ENCODE results near the gene DAB2.
A peak's percentile ranks its signal among the peaks of the same experiment; 100 is the strongest.

DAB2 gene

DNA sequence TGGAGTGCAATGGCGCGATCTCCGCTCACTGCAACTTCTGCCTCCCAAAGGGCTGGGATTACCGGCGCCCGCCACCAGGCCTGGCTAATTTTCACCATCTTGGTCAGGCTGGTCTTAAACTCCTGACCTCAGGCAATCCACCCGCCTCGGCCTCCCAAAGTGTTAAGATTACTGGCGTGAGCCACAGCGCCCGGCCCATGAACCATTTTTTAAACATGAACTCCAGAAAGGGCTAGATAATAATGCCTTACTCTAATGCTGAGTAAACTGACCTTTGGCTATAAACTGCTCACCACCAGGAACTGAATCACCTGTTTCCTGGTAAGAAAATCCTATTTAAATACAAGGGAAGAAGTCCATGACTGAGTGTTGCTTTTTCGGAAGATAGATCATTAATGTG, 23.2 kb upstream of the DAB2 start:
- DNase-seq (ENCODE audit: low spot score), result no peak

- no peak for DNase-seq (ENCODE audit: low spot score)
Observed at GRCh38 chr5:39447059-39447458, 22.3 kb upstream of the DAB2 start.

DNA sequence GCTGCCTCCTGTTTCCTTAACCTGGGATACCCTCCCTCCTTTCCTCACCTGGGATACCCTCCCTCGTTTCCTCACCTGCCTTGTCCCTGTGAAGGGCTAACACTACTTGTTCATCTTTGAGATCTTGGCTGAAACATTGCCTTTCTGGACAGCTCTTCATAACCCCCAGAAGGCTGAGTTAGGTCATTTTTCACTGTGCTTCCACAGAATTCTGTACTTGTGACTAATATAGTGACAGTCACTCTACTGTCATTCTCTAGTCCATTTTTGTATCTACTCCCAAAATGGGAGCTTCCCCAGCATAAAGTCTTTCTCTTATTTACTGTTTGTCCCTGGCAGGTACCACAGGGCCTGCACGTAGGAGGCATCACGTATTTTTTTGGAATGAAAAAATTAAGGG, 21.5 kb upstream of the DAB2 start:
- DNase-seq (ENCODE audit: low spot score), result peak; percentile 26

GRCh38 chr5:39443911-39444310, 19.1 kb upstream of the DAB2 start:
- no peak for DNase-seq (ENCODE audit: low spot score)

GRCh38 chr5:39442991-39443390, 18.2 kb upstream of the DAB2 start:
- no peak for DNase-seq (ENCODE audit: low spot score)

- DNase-seq (ENCODE audit: low spot score), result no peak
Observed at GRCh38 chr5:39441838-39442237, 17.1 kb upstream of the DAB2 start.

GRCh38 chr5:39440958-39441624, 16.3 kb upstream of the DAB2 start:
- peak; percentile 42 for DNase-seq (ENCODE audit: low spot score)

DNA sequence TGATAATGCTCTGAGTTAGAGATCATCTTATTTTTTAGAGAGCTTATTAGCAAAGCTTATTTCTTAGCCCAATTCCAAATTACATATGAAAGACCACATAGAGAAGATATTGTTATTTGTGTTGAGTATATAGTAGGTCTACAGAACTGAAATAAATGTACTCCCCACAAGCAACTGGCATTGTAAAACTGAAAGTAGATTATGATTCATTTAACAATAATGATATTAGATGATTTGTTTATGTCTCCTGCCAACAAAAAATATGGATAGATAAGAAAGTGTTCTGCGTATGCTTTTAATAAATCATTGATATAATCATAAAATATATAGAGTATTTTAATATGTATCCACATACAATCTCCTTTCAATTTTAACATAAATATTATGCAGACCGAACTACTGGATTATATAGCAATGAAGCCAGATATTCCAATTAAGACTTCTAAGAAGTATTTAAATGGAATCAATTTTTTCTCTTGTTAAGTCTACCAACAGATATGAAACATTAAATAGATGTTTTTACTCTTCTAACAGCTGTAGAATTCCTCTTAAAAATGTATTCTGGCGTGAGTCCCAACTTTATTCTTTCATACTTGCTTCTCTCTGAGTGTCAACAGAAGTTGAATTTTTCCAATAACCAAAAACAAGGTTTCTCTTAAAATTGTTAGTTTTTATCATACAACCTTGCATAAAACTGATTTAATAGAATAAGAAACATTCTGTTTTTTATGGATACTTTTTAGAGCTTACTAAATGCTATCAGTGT, 15.6 kb upstream of the DAB2 start:
- no peak for DNase-seq (ENCODE audit: low spot score)

- DNase-seq (ENCODE audit: low spot score), result no peak
Observed at GRCh38 chr5:39439582-39440162, 14.9 kb upstream of the DAB2 start.

DNA sequence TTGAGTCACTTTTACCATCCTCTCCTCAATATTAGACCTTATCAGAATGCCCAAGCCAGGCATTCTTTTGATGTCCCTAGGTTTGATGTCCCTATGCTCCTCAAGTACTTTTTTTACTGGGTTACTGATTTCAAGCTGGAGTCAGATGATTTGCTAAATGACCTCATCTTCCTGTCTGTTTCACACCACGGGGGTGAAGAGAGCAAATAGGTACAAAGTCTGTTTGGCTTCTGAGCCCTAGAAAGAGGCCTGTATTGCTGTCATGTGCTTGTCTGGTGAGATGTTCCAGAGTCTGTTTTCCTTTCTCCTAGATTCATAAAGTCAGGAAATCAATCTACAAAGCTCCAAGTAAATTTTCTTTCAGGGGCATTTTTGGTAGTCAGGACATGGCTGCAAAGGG, 12.7 kb upstream of the DAB2 start:
- no peak for DNase-seq (ENCODE audit: low spot score)

GRCh38 chr5:39433848-39434247, 9.1 kb upstream of the DAB2 start:
- no peak for DNase-seq (ENCODE audit: low spot score)

GRCh38 chr5:39432696-39433530, 8.1 kb upstream of the DAB2 start:
- no peak for DNase-seq (ENCODE audit: low spot score)

- DNase-seq (ENCODE audit: low spot score), result no peak
Observed at GRCh38 chr5:39430461-39430860, 5.7 kb upstream of the DAB2 start.

DNA sequence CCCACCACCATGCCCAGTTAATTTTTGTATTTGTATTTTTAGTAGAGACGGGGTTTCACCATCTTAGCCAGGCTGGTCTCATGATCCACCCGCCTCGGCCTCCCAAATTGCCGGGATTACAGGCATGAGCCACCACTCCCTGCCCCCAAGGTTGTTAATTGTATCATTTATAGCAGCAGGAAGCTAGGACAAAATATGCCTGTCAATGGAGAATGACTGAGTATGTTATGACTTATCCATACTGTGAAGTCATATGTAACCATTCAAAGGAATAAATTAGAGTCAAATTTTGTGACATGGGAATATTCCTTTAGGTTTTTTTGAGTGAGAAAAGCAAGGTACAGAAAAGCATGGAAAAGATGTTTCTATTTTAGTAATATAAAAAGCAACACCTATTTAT, 3.9 kb upstream of the DAB2 start:
- DNase-seq (ENCODE audit: low spot score), result no peak

- no peak for DNase-seq (ENCODE audit: low spot score)
Observed at GRCh38 chr5:39427633-39428032, 2.9 kb upstream of the DAB2 start.

- peak; percentile 66 for DNase-seq (ENCODE audit: low spot score)
Observed at GRCh38 chr5:39427229-39427628, 2.4 kb upstream of the DAB2 start.

DNA sequence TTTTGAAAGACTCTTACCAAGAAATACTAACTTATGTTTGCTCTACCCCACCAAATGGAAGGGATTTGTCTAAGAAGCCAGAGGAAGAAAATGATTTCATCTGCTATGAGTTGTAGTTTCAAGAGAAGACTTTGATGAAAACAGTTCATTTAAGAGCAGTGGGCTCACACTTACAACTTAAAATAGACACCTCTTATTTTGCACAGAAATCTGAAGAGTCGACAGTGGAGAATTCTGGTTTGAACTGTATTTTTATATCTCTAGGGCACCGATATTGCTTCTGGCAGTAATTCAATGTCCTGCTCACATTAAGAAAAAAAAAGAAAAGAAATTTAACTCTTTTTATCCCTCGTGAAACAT, 1.9 kb upstream of the DAB2 start:
- no peak for DNase-seq (ENCODE audit: low spot score)

GRCh38 chr5:39426051-39426745, 1.4 kb upstream of the DAB2 start:
- no peak for DNase-seq (ENCODE audit: low spot score)

DNA sequence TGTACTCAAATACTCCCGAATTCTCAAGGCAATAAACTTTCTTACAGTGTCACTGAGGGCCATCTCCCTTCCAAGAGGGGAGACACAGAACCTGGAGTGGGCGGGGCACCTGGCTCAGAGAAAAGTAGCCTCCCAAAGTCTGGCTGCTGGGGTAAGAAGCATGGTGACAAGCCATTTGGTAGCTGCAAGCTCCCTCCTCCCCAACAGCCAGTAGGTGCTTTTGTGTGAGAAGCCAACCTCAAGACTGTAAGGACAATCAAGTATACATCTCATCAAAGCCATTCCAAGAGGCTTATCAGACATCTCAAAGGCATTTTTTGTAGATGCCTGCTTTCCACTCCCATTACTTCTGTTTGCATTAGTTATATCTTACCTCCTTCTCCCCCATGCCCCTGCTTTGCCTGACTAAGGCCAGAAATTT, 1.4 kb downstream of the DAB2 start:
- DNase-seq (ENCODE audit: low spot score), result no peak

DNA sequence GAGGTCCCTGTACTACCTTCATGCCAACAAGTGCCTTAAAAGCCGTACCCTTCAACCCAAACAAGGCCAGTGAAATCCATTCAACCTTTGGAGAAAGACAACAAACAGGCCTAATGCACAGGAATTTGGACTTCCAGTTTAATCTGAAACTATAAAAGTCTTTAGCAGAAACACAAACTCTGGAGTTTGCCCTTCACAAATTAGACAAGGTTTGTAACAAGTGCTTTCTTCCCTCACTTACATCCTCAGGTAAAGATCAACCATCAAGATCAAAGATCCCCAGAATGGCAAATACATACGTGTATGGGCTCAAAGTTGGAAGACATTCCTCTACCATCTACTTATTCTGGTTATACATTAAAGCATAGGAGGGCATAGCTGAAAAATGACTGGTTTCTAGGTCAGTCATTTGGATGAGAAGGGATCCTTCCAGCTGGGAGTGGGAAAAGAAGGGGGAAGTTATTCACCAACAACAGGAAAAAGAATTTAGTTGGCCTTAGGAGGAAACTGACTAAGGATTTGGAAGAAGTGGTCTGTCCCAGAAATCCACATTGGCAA, 2.0 kb downstream of the DAB2 start:
- no peak for DNase-seq (ENCODE audit: low spot score)

GRCh38 chr5:39422036-39422606, 2.7 kb downstream of the DAB2 start:
- DNase-seq (ENCODE audit: low spot score), result no peak

Data from AG08395 (cell line).